ENCODE results near the gene PDZRN3. TPM values are rescaled to one million over a fixed set of nuclear protein-coding genes. Genes with fewer than 3 reads are reported as not detected.

Gene PDZRN3
- polyA plus RNA-seq, 1 of the 3 experiments (the other 2 are of a cell fraction): 10.3 TPM

GRCh38 chr3:73624821-73625665 is at the start of gene PDZRN3 (continued):
- TF ChIP-seq FOXJ3 (CRISPR knock-in tag; IDR thresholded peaks at IDR 0.05): no peak
- peak; percentile 81 for TF ChIP-seq POLR2AphosphoS5 (IDR thresholded peaks at IDR 0.05; ENCODE audit: low read depth, low read length)
- no peak for TF ChIP-seq SMC3 (IDR thresholded peaks at IDR 0.05; ENCODE audit: low read depth, low read length)
- no peak for TF ChIP-seq MXI1 (IDR thresholded peaks at IDR 0.05; ENCODE audit: low read depth, low read length)
- no peak for TF ChIP-seq REST (IDR thresholded peaks at IDR 0.05; ENCODE audit: low read depth, low read length)
- no peak for TF ChIP-seq USF1 (IDR thresholded peaks at IDR 0.05; ENCODE audit: borderline replicate concordance, low read depth)
- TF ChIP-seq CHD2 (IDR thresholded peaks at IDR 0.05; ENCODE audit: low read length, partially characterized antibody): no peak
- TF ChIP-seq JUND (IDR thresholded peaks at IDR 0.05): no peak

GRCh38 chr3:73674280-73674679 is 49.5 kb upstream of the PDZRN3 start:
- Histone ChIP-seq H3K9me3 (no peaks in the 10 kb centered on the region), H3K4me3 (ENCODE audit: low read depth in 2 of 2, low read length in 1 of 2) (no peak overlapping the region), H3K4me2 (no peak overlapping the region), H3K4me1 (ENCODE audit: control insufficient read depth in 1 of 2, insufficient read depth in 2 of 2, low read depth in 1 of 2, low read length in 1 of 2) (0 out of 4 replicates have a peak, but pooled peaks cover 0 to 4% of the 10 kb centered on the region in 2 experiments), H4K20me1 (ENCODE audit: insufficient read depth) (no peaks in the 10 kb centered on the region), H3K27me3 (ENCODE audit: insufficient read depth) (no peaks in the 10 kb centered on the region), H3K27ac (ENCODE audit: low read depth in 2 of 2, low read length in 1 of 2) (no peak overlapping the region), H3K9ac (no peak overlapping the region), H3F3A (replicated peaks; ENCODE audit: insufficient read depth) (no peaks in the 10 kb centered on the region), H3K9me2 (no peaks in the 10 kb centered on the region), H3K36me3 (replicated peaks in 1 of 2; ENCODE audit: control insufficient read depth in 1 of 2, insufficient read depth in 2 of 2, low read length in 1 of 2) (no peaks in the 10 kb centered on the region), H3K79me2 (ENCODE audit: insufficient read depth) (no peaks in the 10 kb centered on the region), H2AFZ (ENCODE audit: low read depth) (no peak overlapping the region)
- ChIA-PET POLR2A (no interaction called here), CTCF (no interaction called here)
- TF ChIP-seq YY1 (IDR thresholded peaks at IDR 0.05; ENCODE audit: low read depth): no peak
- TF ChIP-seq RAD21 (IDR thresholded peaks at IDR 0.05; ENCODE audit: low read length): no peak
- TF ChIP-seq CHD2 (IDR thresholded peaks at IDR 0.05; ENCODE audit: low read length, partially characterized antibody): no peak
- no peak for DNase-seq
- 79% methylated on average over 5 of the region's 5 CpGs for WGBS (ENCODE audit: low lambda C conversion rate)

Data from SK-N-SH (cell line).